OCI-LY3 (cell line): ENCODE results near the gene HECTD4.

Experiments used
- CTCF ChIP-seq: fragments of 200-600, 300-600 bp; sonication (generic); IDR thresholded peaks from 2 replicates; pipeline ENCODE4 v1.5.1; 2014; ENCODE audit warnings: antibody characterized with exemption, low read length, low read depth
- EZH2phosphoT487 ChIP-seq: fragments of 200-600 bp; shearing (Covaris generic); IDR thresholded peaks from 2 replicates; pipeline ENCODE4 v1.6.1; 2018; ENCODE audit warnings: antibody characterized with exemption, mixed run types, low read depth

- TF ChIP-seq CTCF = no peak
- TF ChIP-seq EZH2phosphoT487 = no peak
Measured at GRCh38 chr12:112413855-112414625, 31.8 kb upstream of the HECTD4 start.
